Skin of body (tissue), 2 donors: Measurements from ENCODE around the gene EXOSC5. TPM values are rescaled to one million over a fixed set of nuclear protein-coding genes. Genes with fewer than 3 reads are reported as not detected.
"Not testable (repeated sequence)": the region's sequence is repeated elsewhere in the genome, so short reads cannot be mapped to it uniquely, and the experiment has no call there.

Experiments used
- DNase-seq: peaks from one replicate; lab custom pipeline; 2025; lab: John Stamatoyannopoulos, UW
- total RNA-seq: library from RNA; depleted of rRNA; stranded (reverse); fragments of >200 nt; gene quantifications from one replicate; pipeline ENCODE4 v1.2.3, GENCODE V29; 2014

EXOSC5 gene
- total RNA-seq, 1 donor from 2014 or later, result 10.1 TPM

DNA sequence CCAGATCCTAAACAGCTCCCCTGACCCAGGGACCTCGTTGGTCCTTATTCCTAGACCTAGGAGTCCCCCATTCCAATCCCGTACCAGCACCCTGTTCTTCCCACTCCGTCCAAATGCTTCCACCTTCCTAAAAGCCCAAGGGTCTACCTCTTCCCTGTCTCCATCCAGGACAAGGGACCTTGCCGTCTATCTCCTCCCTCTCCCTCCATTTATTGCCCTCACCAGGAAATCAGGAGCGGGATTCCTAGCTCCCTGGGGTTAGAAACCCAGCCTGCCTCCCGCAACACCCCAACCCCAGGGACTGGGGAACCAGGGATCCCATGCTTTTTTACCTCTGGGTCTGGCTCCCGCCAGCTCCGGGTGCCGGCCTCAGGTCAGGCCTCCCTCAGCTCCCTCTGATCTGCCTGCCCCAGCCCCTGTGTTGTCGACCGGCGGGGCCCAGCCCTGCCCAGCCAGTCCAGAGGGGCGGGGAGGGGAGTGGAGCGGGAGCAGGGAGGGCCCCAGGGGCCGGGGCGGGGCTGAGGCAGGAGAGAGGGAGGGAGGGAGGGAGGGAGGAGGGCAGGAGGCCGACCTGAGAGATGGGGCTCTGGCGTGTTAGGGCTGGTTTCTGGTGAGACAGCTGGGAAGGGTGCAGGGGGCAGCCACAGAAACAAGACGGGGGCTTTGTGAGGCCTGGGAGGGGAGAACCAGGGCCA lies 29.9 kb upstream of the EXOSC5 start, which contains the start of gene B3GNT8:
Gene B3GNT8 (minus strand): TSS at position 423 of the 695 bp plus-strand sequence. CDS start 596 bp downstream, outside the sequence.
- DNase-seq, result peak; percentile 34

DNA sequence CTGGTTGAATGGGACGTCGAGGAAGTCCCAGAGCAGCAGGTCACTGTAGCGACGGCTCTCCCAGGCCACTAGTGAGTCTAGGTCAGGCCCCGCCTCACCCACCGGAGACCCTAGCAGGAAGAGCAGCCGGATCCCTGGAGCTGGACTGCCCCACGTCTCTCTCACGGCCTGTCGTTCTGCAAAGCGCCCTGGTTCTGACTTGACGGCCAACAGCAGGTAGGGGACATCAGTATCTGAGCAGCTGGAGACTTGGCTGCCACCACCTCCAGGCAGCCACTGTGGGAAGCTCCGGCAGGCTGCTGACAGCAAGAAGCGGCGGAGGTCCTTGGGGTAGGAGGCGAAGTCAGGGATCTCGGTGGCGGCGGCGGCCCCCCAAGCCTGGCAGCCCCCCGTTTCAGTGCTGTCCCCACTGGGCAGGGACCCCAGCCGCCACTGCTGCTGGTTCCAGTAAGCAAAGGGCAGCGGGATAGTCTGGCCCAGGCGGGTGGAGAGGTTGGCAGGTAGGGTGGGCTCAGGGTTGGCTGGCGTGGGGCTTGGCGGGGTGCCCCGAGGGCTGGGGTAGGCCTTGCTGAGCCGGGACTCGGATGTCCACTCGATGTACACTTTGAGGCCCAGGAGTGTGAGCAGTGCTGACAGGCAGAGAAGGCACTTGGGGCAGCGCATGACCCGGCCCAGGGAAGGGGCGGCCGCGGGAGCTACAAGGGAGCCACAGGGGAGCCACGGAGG lies 29.1 kb upstream of the EXOSC5 start:
- DNase-seq, result no peak

DNA sequence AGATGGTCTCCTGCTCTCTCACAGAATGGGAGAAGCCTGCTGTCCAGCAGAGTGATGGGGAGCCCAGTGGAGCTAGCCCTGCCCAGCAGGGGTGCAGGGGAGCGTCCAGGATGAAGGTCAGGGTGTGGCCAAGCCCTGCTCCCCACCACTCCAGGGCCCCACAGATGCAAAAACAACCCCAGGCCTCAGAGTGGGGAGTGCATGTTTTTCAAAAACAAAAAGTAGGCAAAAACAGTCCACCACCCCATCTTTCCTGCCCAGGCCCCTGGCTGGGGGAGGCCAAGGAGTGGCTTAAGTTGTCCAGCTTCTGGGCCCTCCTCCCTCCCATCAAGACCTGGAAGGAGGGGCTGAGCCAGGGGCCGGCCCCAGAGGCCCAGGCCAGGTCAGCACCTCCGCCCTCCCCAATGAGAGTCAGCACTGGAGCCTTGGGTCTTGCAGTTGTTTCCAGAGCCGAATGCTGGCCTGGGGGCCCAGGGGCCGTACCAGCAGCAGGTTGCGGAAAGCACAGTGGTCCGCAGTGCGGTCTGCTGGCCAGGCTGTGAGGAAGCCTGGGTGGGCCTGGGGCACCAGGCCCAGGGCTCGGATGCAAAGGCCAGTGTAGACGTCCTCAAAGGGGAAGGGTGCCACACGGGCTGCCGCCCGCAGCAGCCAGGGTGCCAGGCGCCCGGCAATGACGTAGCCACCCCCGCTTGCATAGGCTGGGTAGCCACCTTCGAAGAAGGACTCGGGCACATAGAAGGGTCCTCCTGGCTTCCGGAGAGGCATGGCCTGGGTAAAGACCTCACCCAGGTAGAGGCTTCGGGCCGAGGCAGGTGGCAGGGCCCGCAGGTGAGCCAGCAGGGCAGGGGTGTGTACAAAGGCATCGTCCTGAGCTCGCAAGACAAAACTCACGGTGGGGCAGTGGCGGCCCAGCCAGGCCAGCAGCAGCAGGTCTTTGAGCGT lies 28.3 kb upstream of the EXOSC5 start:
- no peak for DNase-seq

DNA sequence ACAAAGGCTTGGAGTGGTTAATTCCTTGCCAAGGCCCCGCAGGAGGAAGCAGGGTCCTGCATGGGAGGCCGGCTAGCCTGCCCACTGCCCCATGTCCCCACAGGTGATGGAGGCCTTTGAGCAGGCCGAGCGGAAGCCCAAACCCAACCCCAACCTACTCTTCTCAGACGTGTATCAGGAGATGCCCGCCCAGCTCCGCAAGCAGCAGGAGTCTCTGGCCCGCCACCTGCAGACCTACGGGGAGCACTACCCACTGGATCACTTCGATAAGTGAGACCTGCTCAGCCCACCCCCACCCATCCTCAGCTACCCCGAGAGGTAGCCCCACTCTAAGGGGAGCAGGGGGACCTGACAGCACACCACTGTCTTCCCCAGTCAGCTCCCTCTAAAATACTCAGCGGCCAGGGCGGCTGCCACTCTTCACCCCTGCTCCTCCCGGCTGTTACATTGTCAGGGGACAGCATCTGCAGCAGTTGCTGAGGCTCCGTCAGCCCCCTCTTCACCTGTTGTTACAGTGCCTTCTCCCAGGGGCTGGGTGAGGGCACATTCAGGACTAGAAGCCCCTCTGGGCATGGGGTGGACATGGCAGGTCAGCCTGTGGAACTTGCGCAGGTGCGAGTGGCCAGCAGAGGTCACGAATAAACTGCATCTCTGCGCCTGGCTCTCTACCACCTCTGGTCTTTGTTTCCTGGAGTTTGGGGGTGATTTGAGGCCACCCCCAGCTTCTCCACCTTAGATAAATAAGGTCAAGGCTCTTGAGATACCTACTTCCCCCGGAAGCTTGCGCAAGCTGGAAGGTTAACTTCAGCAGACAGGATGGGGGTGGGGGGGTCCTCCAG lies 27.4 kb upstream of the EXOSC5 start:
- no peak for DNase-seq

DNA sequence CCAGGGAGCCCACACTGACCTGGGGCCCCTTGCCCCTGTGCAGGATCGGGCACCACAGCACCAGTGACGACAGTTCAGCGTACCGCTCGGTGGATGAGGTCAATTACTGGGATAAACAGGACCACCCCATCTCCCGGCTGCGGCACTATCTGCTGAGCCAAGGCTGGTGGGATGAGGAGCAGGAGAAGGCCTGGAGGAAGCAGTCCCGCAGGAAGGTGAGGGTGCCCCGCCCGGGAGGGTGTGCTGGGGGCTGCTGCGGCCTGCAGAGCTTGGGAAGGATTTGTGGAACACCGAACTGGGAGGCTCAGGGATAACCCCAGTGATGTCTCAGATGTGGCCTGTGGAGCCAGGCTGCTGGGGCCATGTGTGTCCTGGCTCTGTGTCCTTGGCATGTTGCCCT lies 25.8 kb upstream of the EXOSC5 start:
- no peak for DNase-seq

GRCh38 chr19:41422456-41422855 lies 25.3 kb upstream of the EXOSC5 start:
- no peak for DNase-seq

GRCh38 chr19:41421973-41422372 lies 24.8 kb upstream of the EXOSC5 start:
- DNase-seq, result no peak

DNA sequence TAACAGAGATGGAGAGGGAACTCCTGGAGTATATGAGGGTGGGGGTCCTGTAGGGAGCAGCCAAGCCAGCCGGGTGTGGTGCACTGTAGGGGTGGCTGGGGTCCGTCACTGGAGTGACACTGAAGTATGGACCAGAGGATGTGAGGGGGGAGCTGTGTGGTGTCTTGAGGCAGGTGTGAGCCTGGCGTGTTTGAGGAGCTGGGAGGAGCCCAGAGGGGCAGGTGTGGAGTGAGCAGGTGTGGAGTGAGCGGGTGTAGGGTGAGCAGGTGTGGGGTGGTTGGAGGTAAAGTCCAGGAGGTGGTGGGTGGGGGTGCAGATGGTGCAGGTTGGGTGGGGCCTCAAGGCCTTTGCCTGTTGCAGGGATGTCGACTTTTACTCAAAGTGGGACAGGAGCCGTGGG lies 24.2 kb upstream of the EXOSC5 start:
- no peak for DNase-seq

DNA sequence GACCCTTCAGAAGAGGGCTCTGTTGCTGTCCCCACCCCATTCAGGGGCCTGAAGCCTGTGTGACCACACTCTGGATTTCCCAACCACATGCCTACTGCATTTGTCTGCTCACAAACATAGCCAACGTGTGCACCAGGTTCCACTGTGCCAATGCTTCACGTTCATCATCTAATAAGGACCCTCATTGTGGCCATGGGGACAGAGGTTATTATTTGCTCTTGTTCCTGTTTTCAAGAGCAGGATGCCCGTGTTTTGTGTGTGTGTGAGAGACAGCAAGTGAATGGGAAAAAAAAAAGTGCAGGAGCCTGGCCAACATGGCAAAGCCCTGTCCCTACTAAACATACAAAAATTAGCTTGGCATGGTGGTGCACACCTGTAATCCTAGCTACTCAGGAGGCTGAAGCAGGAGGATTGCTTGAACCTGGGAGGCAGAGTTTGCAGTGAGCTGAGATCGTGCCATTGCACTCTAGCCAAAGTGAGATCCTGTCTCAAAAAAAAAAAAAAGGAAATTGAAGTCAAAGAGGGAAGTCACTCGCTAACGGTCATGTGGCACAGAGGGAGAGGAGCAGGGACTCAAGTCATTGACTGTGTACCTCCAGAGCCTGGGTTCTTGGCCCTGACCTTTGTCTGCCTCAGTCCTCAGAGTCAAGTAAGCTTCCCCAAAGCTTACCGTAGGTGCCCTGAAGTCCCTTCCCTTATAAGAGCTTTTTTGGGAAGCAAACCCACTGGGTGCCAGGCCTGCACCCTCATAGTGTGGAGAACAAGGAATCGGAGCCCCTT lies 23.1 kb upstream of the EXOSC5 start:
- DNase-seq, result no peak

- no peak for DNase-seq
These were observed 19.1 kb upstream of the EXOSC5 start for GRCh38 chr19:41416194-41416674.

GRCh38 chr19:41415154-41415571 lies 18.0 kb upstream of the EXOSC5 start:
- no peak for DNase-seq

DNA sequence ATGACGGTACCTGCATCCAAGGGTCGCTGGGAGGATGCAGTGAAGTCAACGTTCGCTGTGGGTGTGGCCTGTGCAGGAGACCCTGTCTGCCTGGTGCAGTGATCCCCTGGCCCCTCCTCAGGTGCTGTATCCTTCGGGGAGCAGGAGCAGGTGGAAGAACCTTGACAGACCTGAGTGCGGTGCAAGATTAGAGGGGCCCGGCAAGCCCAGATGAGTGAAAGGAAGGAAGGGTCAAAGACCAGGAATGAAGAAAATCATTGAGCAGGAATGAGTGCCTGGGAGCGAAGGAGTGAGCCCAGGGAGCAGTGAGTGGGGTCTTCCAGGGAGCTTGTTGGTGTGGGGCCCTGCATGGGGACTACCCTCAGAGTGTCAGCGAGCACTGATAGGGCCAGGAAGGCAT lies 17.3 kb upstream of the EXOSC5 start:
- DNase-seq, result no peak

DNA sequence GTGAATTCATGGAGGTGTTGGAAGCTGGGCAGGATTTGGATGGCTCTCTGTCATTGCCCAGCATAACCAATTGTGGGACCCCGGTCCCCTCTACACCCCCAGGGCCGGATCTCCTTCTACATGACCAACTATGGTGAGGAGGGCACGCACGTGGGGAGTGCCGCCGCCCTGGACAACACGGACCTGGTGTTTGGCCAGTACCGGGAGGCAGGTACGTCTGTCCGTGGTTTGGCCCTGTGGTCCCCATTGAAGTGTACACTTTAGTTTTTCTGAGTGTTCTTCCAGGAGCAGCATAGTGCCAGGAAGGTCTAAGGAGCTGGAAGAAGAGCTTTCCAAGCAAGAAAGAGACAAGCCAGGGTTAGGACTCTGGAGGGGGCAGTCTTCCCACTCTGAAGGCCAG lies 16.8 kb upstream of the EXOSC5 start:
- no peak for DNase-seq

- DNase-seq, result no peak
These were observed 15.8 kb upstream of the EXOSC5 start for GRCh38 chr19:41412953-41413352.

DNA sequence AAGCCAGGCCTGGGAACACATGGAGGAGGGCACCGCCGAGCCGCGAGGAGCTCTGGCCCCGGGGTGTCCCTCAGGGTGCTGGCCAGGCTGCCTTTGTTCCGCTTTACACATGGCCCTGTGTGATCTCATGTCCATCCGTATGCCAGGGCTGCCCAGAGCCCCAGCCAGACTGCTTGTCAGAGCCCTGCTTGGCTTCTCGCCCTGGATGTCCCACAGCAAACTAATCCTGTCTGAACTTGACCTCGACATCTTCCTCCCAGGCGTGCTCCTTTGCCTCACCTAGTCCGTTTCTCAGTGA lies 14.8 kb upstream of the EXOSC5 start:
- DNase-seq, result no peak

GRCh38 chr19:41411100-41411967 lies 14.2 kb upstream of the EXOSC5 start:
- DNase-seq, result no peak

DNA sequence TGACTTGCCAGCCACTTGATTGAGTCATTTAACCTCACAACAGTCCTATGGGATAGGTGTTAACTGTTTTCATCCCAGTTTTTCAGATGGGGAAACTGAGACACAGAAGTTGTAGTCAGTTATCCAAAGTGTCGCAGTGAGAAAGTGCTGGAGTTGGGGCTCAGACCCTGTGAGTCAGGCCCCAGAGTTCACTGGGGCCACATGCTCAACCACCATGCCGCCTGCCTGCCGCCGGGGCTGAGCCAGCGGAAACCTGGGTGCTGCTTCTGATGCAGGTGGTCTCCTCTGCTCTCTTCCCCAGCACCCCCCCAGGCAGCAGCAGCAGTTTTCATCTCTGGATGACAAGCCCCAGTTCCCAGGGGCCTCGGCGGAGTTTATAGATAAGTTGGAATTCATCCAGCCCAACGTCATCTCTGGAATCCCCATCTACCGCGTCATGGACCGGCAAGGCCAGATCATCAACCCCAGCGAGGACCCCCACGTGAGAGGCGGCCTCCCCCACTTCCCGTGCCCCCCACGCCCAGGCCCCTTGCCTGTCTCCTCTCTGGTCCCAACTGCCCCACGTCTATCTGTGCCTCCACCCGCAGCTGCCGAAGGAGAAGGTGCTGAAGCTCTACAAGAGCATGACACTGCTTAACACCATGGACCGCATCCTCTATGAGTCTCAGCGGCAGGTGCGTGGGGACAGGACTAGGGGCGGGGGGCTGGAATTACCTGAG lies 13.3 kb upstream of the EXOSC5 start:
- DNase-seq, result no peak

DNA sequence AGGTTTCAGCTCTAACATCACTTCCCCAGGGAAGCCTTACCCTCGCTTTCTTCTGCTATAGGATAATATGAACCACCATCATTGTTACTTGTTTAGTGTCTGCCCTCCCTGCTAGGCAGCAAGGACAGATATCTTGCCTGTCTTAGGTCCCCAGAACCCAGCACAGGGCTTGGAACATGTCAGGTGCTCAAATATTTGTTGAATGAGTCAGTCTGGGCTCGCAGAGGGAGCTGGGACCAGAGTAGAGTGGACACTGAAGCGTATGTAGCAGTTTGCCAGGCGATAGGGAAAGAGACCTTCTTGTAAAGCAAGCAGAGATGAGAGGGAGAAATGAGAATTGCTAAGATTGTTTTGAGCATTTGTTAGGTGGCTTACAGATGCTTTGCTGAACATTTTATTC lies 12.1 kb upstream of the EXOSC5 start:
- DNase-seq, result no peak

- DNase-seq, result not testable (repeated sequence)
These were observed 11.7 kb upstream of the EXOSC5 start for GRCh38 chr19:41408846-41409245.
